ENCODE measurements around the gene SMDT1.
"Not testable (repeated sequence)": the region's sequence is repeated elsewhere in the genome, so short reads cannot be mapped to it uniquely, and the experiment has no call there.

SMDT1 gene

GRCh38 chr22:42071508-42071907 lies 8.0 kb upstream of the SMDT1 start:
- not testable (repeated sequence) for DNase-seq

- no peak for DNase-seq
These were observed 6.7 kb upstream of the SMDT1 start for GRCh38 chr22:42072606-42073330.

- no peak for DNase-seq
These were observed 5.9 kb upstream of the SMDT1 start for GRCh38 chr22:42073621-42074041.

- peak; percentile 68 for DNase-seq
These were observed 5.2 kb upstream of the SMDT1 start, which contains the start of gene PHETA2 for GRCh38 chr22:42074132-42074811. Gene PHETA2, plus strand, starts transcription at chr22:42074248. Its CDS starts 3,046 bp downstream, at chr22:42077294.

- DNase-seq, result no peak
These were observed 4.4 kb upstream of the SMDT1 start for GRCh38 chr22:42074846-42075676.

- no peak for DNase-seq
These were observed 2.6 kb upstream of the SMDT1 start for GRCh38 chr22:42076764-42077485.

- DNase-seq, result no peak
These were observed 1.9 kb upstream of the SMDT1 start for GRCh38 chr22:42077486-42078125.

- DNase-seq, result no peak
These were observed 806 bp upstream of the SMDT1 start for GRCh38 chr22:42078469-42079318.

GRCh38 chr22:42080287-42080686 lies 787 bp downstream of the SMDT1 start:
- DNase-seq, result peak; percentile 27

- no peak for DNase-seq
These were observed 3.6 kb downstream of the SMDT1 start for GRCh38 chr22:42083119-42083518.

- no peak for DNase-seq
These were observed 5.4 kb downstream of the SMDT1 start for GRCh38 chr22:42084874-42085273.

- DNase-seq, result no peak
These were observed 6.6 kb downstream of the SMDT1 start for GRCh38 chr22:42086051-42086450.

GRCh38 chr22:42090596-42091454 lies 11.3 kb downstream of the SMDT1 start, which contains the start of gene NDUFA6:
Gene NDUFA6, minus strand, starts transcription at chr22:42090772. Its CDS starts 28 bp downstream, at chr22:42090744.
- peak; percentile 99 for DNase-seq

GRCh38 chr22:42091455-42091782 lies 11.9 kb downstream of the SMDT1 start:
- no peak for DNase-seq

GRCh38 chr22:42101199-42101598 lies 21.7 kb downstream of the SMDT1 start:
- no peak for DNase-seq

GRCh38 chr22:42104332-42104860 lies 24.9 kb downstream of the SMDT1 start:
- DNase-seq, result not testable (repeated sequence)

- no peak for DNase-seq
These were observed 29.3 kb downstream of the SMDT1 start for GRCh38 chr22:42108848-42109247.

- DNase-seq, result no peak
These were observed 32.3 kb downstream of the SMDT1 start for GRCh38 chr22:42111798-42112197.

GRCh38 chr22:42112793-42113192 lies 33.3 kb downstream of the SMDT1 start:
- DNase-seq, result not testable (repeated sequence)

GRCh38 chr22:42114721-42115120 lies 35.2 kb downstream of the SMDT1 start:
- DNase-seq, result peak; percentile 27
